PC-3 (cell line): Measurements from ENCODE around the gene MRTFA. TPM values are rescaled to one million over a fixed set of nuclear protein-coding genes. Genes with fewer than 3 reads are reported as not detected.

Source experiments
- ATAC-seq: fragments of 200-7000 bp; cut with Tn5 transposase; 2 replicates; pipeline ENCODE4 v1.9.1; 2020; ENCODE audit warnings: mild to moderate bottlenecking, moderate library complexity
- BruUV-seq: library from RNA; stranded (reverse); fragments of 400-500 nt; replicated peaks from 2 replicates; lab custom pipeline; 2021; lab: Mats Ljungman, UMichigan
- CTCF ChIA-PET: fragments of 300-600 bp; sonication (Branson Sonifier 250); formaldehyde crosslinking; loops from one replicate; lab custom pipeline; 2022; ENCODE audit warnings: antibody characterized with exemption; lab: Charles Lee
- POLR2A ChIA-PET: fragments of 300-600 bp; sonication (Branson Sonifier 250); formaldehyde crosslinking; loops from one replicate; lab custom pipeline; 2022; ENCODE audit warnings: antibody characterized with exemption; ENCODE audit not compliant: unreplicated experiment; lab: Charles Lee
- DNase-seq: peaks from one replicate; pipeline ENCODE4 v3.0.0-alpha.2; 2015
- H2AFZ ChIP-seq: fragments of 300-600 bp; sonication (generic); 2 replicates; pipeline ENCODE4 v1.6.0; 2016; ENCODE audit warnings: antibody characterized with exemption, low read length
- H3F3A ChIP-seq: fragments of 300-600 bp; sonication (generic); one replicate; pipeline ENCODE4 v1.6.0; 2017; ENCODE audit warnings: antibody characterized with exemption, low read length, control low read depth, mild to moderate bottlenecking; ENCODE audit not compliant: unreplicated experiment
- H3K27ac ChIP-seq: fragments of 300-600 bp; sonication (generic); 2 replicates; pipeline ENCODE4 v1.5.1; 2016; ENCODE audit warnings: mild to moderate bottlenecking, low read length
- H3K27me3 ChIP-seq: fragments of 300-600 bp; sonication (generic); 2 replicates; pipeline ENCODE4 v1.6.1; 2016; ENCODE audit warnings: low read length, mixed read lengths
- H3K36me3 ChIP-seq: fragments of 300-600 bp; sonication (generic); 2 replicates; pipeline ENCODE4 v1.6.1; 2016; ENCODE audit warnings: low read depth, mixed run types, low read length, mixed read lengths
- H3K4me1 ChIP-seq: fragments of 300-600 bp; sonication (generic); 2 replicates; pipeline ENCODE4 v1.5.1; 2016; ENCODE audit warnings: low read length; ENCODE audit not compliant: insufficient read depth
- H3K4me2 ChIP-seq: fragments of 300-600 bp; sonication (generic); 2 replicates; pipeline ENCODE4 v1.6.0; 2016; ENCODE audit warnings: low read length
- H3K4me3 ChIP-seq: fragments of 300-600 bp; sonication (generic); 2 replicates; pipeline ENCODE4 v1.5.1; 2016; ENCODE audit warnings: mild to moderate bottlenecking, low read length, mixed read lengths
- H3K79me2 ChIP-seq: fragments of 300-600 bp; sonication (generic); 2 replicates; pipeline ENCODE4 v1.6.1; 2017; ENCODE audit warnings: low read length, mixed read lengths
- H3K9ac ChIP-seq: fragments of 300-600 bp; sonication (generic); 2 replicates; pipeline ENCODE4 v1.6.0; 2016; ENCODE audit warnings: mild to moderate bottlenecking, low read length
- H3K9me2 ChIP-seq: fragments of 300-600 bp; sonication (generic); replicated peaks from 2 replicates; pipeline ENCODE4 v1.6.1; 2016; ENCODE audit warnings: mixed run types, low read length, mixed read lengths
- H3K9me3 ChIP-seq: fragments of 300-600 bp; sonication (generic); 2 replicates; pipeline ENCODE4 v1.6.1; 2016; ENCODE audit warnings: low read length, mixed read lengths
- H4K20me1 ChIP-seq: fragments of 300-600 bp; sonication (generic); 2 replicates; pipeline ENCODE4 v1.6.1; 2016; ENCODE audit warnings: low read length, mixed read lengths
- CTCF ChIP-seq: fragments of 300-600 bp; sonication (generic); conservative IDR thresholded peaks from 2 replicates; pipeline ENCODE4 v1.5.1; 2017; ENCODE audit warnings: antibody characterized with exemption, low read depth, mild to moderate bottlenecking, low read length
- EZH2 ChIP-seq: fragments of 300-600 bp; sonication (generic); IDR thresholded peaks from one replicate; pipeline ENCODE4 v1.6.1; 2017; ENCODE audit warnings: antibody characterized with exemption, mild to moderate bottlenecking, low read length; ENCODE audit not compliant: unreplicated experiment
- EZH2phosphoT487 ChIP-seq: fragments of 300-600 bp; sonication (generic); IDR thresholded peaks from 2 replicates; pipeline ENCODE4 v1.6.1; 2018; ENCODE audit warnings: mild to moderate bottlenecking, antibody characterized with exemption, low read length, borderline replicate concordance
- intact Hi-C: fragments of 100-400 bp; cut with micrococcal nuclease; formaldehyde crosslinking; loops from 2 replicates; pipeline ENCODE4 v1.9.0; 2023
- total RNA-seq: library from RNA; depleted of rRNA; stranded (reverse); fragments of >200 nt; gene quantifications from 2 replicates; pipeline ENCODE4 v1.2.3, GENCODE V29; 2014

MRTFA gene
- total RNA-seq, 1 experiment from 2014 or later, result 32.6 TPM

- no TSS peak for BruUV-seq
- no peaks in the 10 kb centered on the region for H3K36me3 ChIP-seq
- peaks cover 19% of the 10 kb centered on the region for H3K79me2 ChIP-seq
- no peaks in the 10 kb centered on the region for H3K27me3 ChIP-seq
- H3K9me2 ChIP-seq, result no peaks in the 10 kb centered on the region
- no peaks in the 10 kb centered on the region for H3K9me3 ChIP-seq
- no peak overlapping the region for H3K4me2 ChIP-seq
- H3K9ac ChIP-seq, result no peak overlapping the region
- no peaks in the 10 kb centered on the region for H3K4me1 ChIP-seq
- intact Hi-C loops, result no loop called here
- CTCF ChIA-PET, result no interaction called here
- H4K20me1 ChIP-seq, result no peaks in the 10 kb centered on the region
- no peaks in the 10 kb centered on the region for H3F3A ChIP-seq
- POLR2A ChIA-PET, result no interaction called here
- H2AFZ ChIP-seq, result no peak overlapping the region
- DNase-seq, result no peak
- no peak for ATAC-seq
- TF ChIP-seq CTCF (no peak), EZH2 (no peak), EZH2phosphoT487 (no peak)
- H3K4me3 ChIP-seq, result no peak overlapping the region
- H3K27ac ChIP-seq, result no peak overlapping the region
Observed at GRCh38 chr22:40553014-40553554, 83.4 kb downstream of the MRTFA start.

- DNase-seq, result no peak
- intact Hi-C loops, result no loop called here
- Histone ChIP-seq H3K9me2 (no peaks in the 10 kb centered on the region), H4K20me1 (no peaks in the 10 kb centered on the region), H3K27ac (no peak overlapping the region), H3K4me2 (no peak overlapping the region), H3K9ac (no peak overlapping the region), H3K27me3 (no peaks in the 10 kb centered on the region), H3K4me1 (no peaks in the 10 kb centered on the region), H2AFZ (no peak overlapping the region), H3F3A (no peaks in the 10 kb centered on the region), H3K36me3 (no peaks in the 10 kb centered on the region), H3K4me3 (no peak overlapping the region), H3K79me2 (peaks cover 16% of the 10 kb centered on the region), H3K9me3 (no peaks in the 10 kb centered on the region)
- TF ChIP-seq CTCF, result no peak
- no peak for TF ChIP-seq EZH2phosphoT487
- no peak for TF ChIP-seq EZH2
- BruUV-seq, result no TSS peak
- no peak for ATAC-seq
- POLR2A ChIA-PET, result no interaction called here
- CTCF ChIA-PET, result no interaction called here
Observed at GRCh38 chr22:40552070-40552469, 84.4 kb downstream of the MRTFA start.

GRCh38 chr22:40547729-40548143 is 88.8 kb downstream of the MRTFA start:
- no peak overlapping the region for H3K4me2 ChIP-seq
- H3K27ac ChIP-seq, result no peak overlapping the region
- ChIA-PET POLR2A (no interaction called here), CTCF (no interaction called here)
- H3K4me1 ChIP-seq, result no peaks in the 10 kb centered on the region
- no peak overlapping the region for H3K4me3 ChIP-seq
- H3K9me2 ChIP-seq, result no peaks in the 10 kb centered on the region
- ATAC-seq (no peak), DNase-seq (no peak)
- no peaks in the 10 kb centered on the region for H4K20me1 ChIP-seq
- H3F3A ChIP-seq, result no peaks in the 10 kb centered on the region
- BruUV-seq, result no TSS peak
- intact Hi-C loops, result no loop called here
- no peak overlapping the region for H2AFZ ChIP-seq
- H3K36me3 ChIP-seq, result no peaks in the 10 kb centered on the region
- no peak overlapping the region for H3K9ac ChIP-seq
- H3K9me3 ChIP-seq, result no peaks in the 10 kb centered on the region
- TF ChIP-seq EZH2 (no peak), EZH2phosphoT487 (no peak), CTCF (no peak)
- no peaks in the 10 kb centered on the region for H3K27me3 ChIP-seq
- H3K79me2 ChIP-seq, result peaks cover 14% of the 10 kb centered on the region
